Left lung (tissue), 10 donors: ENCODE measurements around the gene CCDC126. TPM values are rescaled to one million over a fixed set of nuclear protein-coding genes. Genes with fewer than 3 reads are reported as not detected.

ENCODE experiments used
- ATAC-seq: fragments of 200-7000 bp; cut with Tn5 transposase; one replicate; pipeline ENCODE4 v1.9.1; 2020; ENCODE audit warnings: moderate library complexity
- DNase-seq, 4 donors: peaks; one replicate each; pipeline ENCODE4 v3.0.0-alpha.2; 2013 to 2020
- H3K27ac ChIP-seq, 2 donors: fragments of 200-600 bp; sonication (generic) in 1 of 2; one replicate each; pipeline versions ENCODE4 v1.5.0 to v1.8.0; 2020 to 2021
- H3K27me3 ChIP-seq, 2 donors: fragments of 200-600 bp; sonication (generic) in 1 of 2; one replicate each; pipeline versions ENCODE4 v1.5.0 to v1.8.0; 2020 to 2021
- H3K36me3 ChIP-seq, 2 donors: fragments of 200-600 bp; sonication (generic) in 1 of 2; one replicate each; pipeline versions ENCODE4 v1.5.0 to v1.8.0; 2020 to 2021
- H3K4me1 ChIP-seq, 2 donors: fragments of 200-600 bp; one replicate each; pipeline ENCODE4 v1.8.0; 2021
- H3K4me3 ChIP-seq, 2 donors: fragments of 200-600 bp; sonication (generic) in 1 of 2; one replicate each; pipeline versions ENCODE4 v1.5.0 to v1.8.0; 2020 to 2021; ENCODE audit warnings: mild to moderate bottlenecking in 1 of 2
- H3K9me3 ChIP-seq, 2 donors: fragments of 200-600 bp; sonication (generic) in 1 of 2; one replicate each; pipeline versions ENCODE4 v1.5.0 to v1.8.0; 2020 to 2021
- intact Hi-C, 2 donors: fragments of 100-400 bp; cut with DNase I; formaldehyde crosslinking; loops; one replicate each; pipeline versions ENCODE4 v1.11.2 to v1.14.2; 2022
- polyA plus RNA-seq, 6 donors: library from polyadenylated mRNA; unstranded; fragments of 120-200 nt; gene quantifications; one replicate each; pipeline ENCODE4 v1.2.1, GENCODE V29; 2013; ENCODE audit not compliant: insufficient read length in 6 of 6
- total RNA-seq, 2 donors: library from RNA; stranded (reverse); fragmentation: NEBNext Ultra II Directional; extraction: Animal tissue kit (Norgen Biotek cat#: 25700); gene quantifications; one replicate each; pipeline ENCODE4 v1.2.1, GENCODE V29; 2021
- TF ChIP-seq, protein P1 (sequence below), 2 donors: fragments of 200-600 bp; sonication (generic) in 1 of 2; IDR thresholded peaks; one replicate each; pipeline versions ENCODE4 v1.5.0 to v1.8.0; 2021; ENCODE audit warnings: antibody characterized with exemption in 2 of 2
- donor health status: DM: no; HTN: yes; CAD: no.
- donor health status: DM: no; HTN: no; CAD: no.

The CCDC126 gene
- total and polyA plus RNA-seq, 8 donors = 10.3 to 14.3 (median 11.9) TPM

DNA sequence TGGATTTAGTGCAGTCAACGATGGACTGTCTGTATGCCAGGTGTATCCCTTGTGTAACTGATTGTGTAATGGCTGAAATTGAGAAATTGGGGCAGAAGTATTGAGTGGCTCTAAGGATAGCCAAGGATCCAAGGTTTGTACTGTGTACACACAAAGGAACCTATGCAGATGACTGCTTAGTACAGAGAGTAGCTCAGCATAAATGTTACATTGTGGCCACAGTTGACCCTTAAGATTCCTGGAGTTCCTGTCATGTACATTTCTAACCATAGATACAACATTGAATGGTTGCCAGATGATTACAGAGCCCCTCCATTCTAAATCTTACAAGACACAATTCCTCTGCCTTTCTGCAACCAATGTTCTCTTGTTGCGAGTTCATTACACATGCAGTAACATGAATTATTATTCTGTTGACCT lies 25.3 kb downstream of the CCDC126 start:
- TF ChIP-seq, protein P1, sequence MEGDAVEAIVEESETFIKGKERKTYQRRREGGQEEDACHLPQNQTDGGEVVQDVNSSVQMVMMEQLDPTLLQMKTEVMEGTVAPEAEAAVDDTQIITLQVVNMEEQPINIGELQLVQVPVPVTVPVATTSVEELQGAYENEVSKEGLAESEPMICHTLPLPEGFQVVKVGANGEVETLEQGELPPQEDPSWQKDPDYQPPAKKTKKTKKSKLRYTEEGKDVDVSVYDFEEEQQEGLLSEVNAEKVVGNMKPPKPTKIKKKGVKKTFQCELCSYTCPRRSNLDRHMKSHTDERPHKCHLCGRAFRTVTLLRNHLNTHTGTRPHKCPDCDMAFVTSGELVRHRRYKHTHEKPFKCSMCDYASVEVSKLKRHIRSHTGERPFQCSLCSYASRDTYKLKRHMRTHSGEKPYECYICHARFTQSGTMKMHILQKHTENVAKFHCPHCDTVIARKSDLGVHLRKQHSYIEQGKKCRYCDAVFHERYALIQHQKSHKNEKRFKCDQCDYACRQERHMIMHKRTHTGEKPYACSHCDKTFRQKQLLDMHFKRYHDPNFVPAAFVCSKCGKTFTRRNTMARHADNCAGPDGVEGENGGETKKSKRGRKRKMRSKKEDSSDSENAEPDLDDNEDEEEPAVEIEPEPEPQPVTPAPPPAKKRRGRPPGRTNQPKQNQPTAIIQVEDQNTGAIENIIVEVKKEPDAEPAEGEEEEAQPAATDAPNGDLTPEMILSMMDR (IDR thresholded peaks at IDR 0.05) = no peak
- no peak for DNase-seq
- no peak overlapping the region for H3K4me3 ChIP-seq
- H3K9me3 ChIP-seq = peaks cover 0 to 17% of the 10 kb centered on the region in 2 donors
- intact Hi-C loops = no loop called here
- peaks cover 0 to 17% of the 10 kb centered on the region in 2 donors for H3K36me3 ChIP-seq
- H3K27me3 ChIP-seq = no peaks in the 10 kb centered on the region
- peak; percentile 93 for ATAC-seq
- no peak overlapping the region for H3K27ac ChIP-seq
- no peaks in the 10 kb centered on the region for H3K4me1 ChIP-seq

DNA sequence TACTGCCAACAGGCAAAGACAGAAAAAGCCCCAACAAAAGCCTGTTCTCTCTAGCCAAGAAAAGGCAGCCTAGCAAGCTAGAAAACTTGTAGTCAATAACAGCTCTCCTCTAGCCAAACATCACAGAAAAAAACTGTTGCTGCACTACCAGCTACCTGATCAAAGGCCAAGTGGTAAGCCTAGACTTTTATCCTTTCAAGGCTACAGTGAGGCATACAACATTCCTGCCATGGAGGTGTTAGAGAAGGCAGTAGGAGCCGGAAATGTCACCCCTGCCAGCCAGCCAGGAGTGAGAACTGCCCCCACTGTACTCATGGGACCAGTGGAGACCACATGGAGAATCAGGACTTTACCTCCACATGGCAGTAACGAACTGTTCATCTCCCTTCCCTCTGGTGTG lies 31.2 kb downstream of the CCDC126 start:
- Histone ChIP-seq H3K36me3 (peaks cover 0 to 5% of the 10 kb centered on the region in 2 donors), H3K9me3 (no peaks in the 10 kb centered on the region), H3K27ac (no peak overlapping the region), H3K27me3 (no peaks in the 10 kb centered on the region), H3K4me1 (no peaks in the 10 kb centered on the region), H3K4me3 (no peak overlapping the region)
- intact Hi-C loops = no loop called here
- TF ChIP-seq, protein P1 (IDR thresholded peaks at IDR 0.05) = no peak
- ATAC-seq (no peak), DNase-seq (no peak)

DNA sequence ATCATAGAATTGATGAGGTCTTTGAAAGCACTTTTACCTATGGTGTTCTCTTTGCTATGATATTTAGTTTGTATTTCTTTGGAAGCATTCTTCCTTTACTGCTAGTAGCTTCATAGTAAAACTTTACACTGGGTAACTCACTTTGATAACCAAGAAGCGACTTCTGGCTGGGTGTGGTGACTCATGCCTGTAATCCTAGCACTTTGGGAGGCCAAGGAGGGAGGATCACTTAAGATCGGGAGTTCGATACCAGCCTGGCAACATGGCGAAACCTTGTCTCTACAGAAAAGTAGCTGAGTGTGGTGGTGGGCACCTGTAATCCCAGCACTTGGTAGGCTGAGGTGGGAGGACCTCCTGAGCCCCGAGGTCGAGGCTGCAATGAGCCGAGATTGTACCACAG lies 36.2 kb downstream of the CCDC126 start:
- H3K9me3 ChIP-seq = no peaks in the 10 kb centered on the region
- H3K36me3 ChIP-seq = peaks cover 0 to 4% of the 10 kb centered on the region in 2 donors
- H3K27ac ChIP-seq = no peak overlapping the region
- intact Hi-C loops = no loop called here
- H3K4me1 ChIP-seq = no peaks in the 10 kb centered on the region
- TF ChIP-seq, protein P1 (IDR thresholded peaks at IDR 0.05) = no peak
- H3K4me3 ChIP-seq = no peak overlapping the region
- no peaks in the 10 kb centered on the region for H3K27me3 ChIP-seq
- no peak for DNase-seq
- ATAC-seq = no peak

DNA sequence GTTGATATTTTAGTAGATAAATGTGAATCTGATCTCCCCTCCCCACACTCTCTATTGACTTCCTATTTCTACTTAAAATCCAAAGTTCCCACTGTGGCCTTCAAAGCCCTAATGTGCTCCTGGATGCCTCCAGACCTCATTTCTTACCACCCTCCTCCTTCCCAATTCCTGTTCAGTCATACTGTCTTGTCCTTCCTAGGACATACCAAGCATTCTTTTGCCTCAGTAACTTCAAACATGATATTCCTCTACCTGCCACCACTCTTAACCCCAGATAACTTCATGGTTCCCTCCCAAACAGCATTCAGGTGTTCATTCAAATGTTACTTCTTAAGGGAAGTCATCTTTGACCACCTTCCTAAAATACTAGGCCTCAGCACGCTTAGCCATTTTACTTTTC lies 48.6 kb downstream of the CCDC126 start:
- Histone ChIP-seq H3K4me3 (no peak overlapping the region), H3K9me3 (no peaks in the 10 kb centered on the region), H3K4me1 (no peaks in the 10 kb centered on the region), H3K27ac (no peak overlapping the region), H3K36me3 (no peaks in the 10 kb centered on the region), H3K27me3 (no peaks in the 10 kb centered on the region)
- ATAC-seq (no peak), DNase-seq (no peak)
- TF ChIP-seq, protein P1 (IDR thresholded peaks at IDR 0.05) = no peak
- intact Hi-C loops = no loop called here

DNA sequence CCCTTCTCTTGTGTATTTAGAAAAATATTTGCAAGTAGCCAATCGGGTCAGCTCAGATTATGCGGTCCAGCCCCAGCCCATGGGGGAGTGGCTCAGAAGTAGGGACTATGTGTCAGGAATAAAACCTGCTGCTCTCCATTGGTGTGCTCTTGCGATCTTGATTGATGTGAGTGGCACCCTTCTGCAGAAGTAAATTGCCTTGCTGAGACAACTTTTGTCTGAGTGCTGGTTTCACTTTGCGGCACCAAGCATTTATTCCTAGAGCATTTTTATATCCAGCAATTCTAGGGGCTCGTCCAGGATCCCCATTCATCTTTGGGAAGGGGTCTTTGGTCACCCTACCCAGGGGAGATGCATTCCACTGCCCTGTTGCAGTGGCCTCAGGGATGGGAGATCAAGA lies 56.8 kb downstream of the CCDC126 start:
- ATAC-seq (no peak), DNase-seq (no peak)
- Histone ChIP-seq H3K36me3 (no peaks in the 10 kb centered on the region), H3K9me3 (peaks cover 0 to 43% of the 10 kb centered on the region in 2 donors), H3K4me3 (no peak overlapping the region), H3K27ac (no peak overlapping the region), H3K4me1 (no peaks in the 10 kb centered on the region), H3K27me3 (no peaks in the 10 kb centered on the region)
- intact Hi-C loops = no loop called here
- TF ChIP-seq, protein P1 (IDR thresholded peaks at IDR 0.05) = no peak
